Measurements from ENCODE around the gene IPO13.

DNA sequence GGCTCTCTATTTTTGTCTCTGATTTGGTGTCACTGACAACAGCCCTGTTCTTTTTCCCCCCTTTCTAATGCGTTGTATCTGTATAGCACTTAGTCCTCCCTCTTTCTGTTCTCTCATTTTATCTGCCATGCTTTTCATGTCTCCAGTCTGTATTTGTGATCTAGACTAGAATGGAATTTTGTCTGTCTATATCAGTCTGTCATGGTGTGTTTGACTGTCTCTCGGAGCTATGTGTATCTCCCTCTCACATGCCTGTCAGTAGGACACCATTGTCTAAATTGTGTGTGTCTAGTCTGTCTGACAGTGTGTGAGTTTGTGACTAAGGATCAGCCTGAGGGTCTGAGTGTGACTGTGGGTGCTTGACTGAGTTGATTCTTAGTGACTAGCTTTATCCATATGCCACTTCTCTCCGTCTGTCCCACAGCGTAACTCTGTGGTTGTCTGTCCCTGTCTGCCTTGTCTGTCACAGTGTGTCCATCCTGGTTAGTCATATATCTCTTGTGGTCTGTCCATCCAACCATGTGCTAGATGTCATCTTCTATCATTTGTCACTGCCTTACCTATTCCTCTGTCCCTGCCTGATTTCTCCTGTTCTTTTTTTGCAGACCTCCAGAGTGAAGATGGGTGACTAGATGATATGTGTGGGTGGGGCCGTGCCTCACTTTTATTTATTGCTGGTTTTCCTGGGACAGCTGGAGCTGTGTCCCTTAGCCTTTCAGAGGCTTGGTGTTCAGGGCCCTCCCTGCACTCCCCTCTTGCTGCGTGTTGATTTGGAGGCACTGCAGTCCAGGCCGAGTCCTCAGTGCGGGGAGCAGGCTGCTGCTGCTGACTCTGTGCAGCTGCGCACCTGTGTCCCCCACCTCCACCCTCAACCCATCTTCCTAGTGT, 30.9 kb downstream of the IPO13 start:
- TF ChIP-seq CTCF (IDR thresholded peaks at IDR 0.05; ENCODE audit: low read length) (no peak), EZH2 (optimal IDR thresholded peaks at IDR 0.05; ENCODE audit: low read depth, low read length) (no peak)

Measured in MM.1S (cell line).